Ishikawa (cell line): ENCODE results near the gene FASTK.
A peak's percentile ranks its signal among the peaks of the same experiment; 100 is the strongest.

Experiments
- CEBPB ChIP-seq: IDR thresholded peaks from 2 replicates; pipeline ENCODE4 v1.6.1; 2012
- CREB1 ChIP-seq: IDR thresholded peaks from 2 replicates; pipeline ENCODE4 v1.6.1; 2012; ENCODE audit warnings: low read depth
- EGR1 ChIP-seq: IDR thresholded peaks from 2 replicates; pipeline ENCODE4 v1.6.1; 2012
- EP300 ChIP-seq: IDR thresholded peaks from 2 replicates; pipeline ENCODE4 v1.6.1; 2012; ENCODE audit warnings: borderline replicate concordance
- FOXM1 ChIP-seq: IDR thresholded peaks from 2 replicates; pipeline ENCODE4 v1.6.1; 2012; ENCODE audit warnings: low read depth, borderline replicate concordance
- NFIC ChIP-seq: IDR thresholded peaks from 2 replicates; pipeline ENCODE4 v1.6.1; 2012
- RAD21 ChIP-seq: IDR thresholded peaks from 2 replicates; pipeline ENCODE4 v1.6.1; 2012; ENCODE audit warnings: low read depth
- TAF1 ChIP-seq: IDR thresholded peaks from 2 replicates; pipeline ENCODE4 v1.6.1; 2012; ENCODE audit warnings: low read depth, mild to moderate bottlenecking
- TCF12 ChIP-seq: IDR thresholded peaks from 2 replicates; pipeline ENCODE4 v1.6.1; 2012; ENCODE audit warnings: low read depth
- TEAD4 ChIP-seq: IDR thresholded peaks from 2 replicates; pipeline ENCODE4 v1.6.1; 2012
- YY1 ChIP-seq: IDR thresholded peaks from 2 replicates; pipeline ENCODE4 v1.6.1; 2012; ENCODE audit warnings: low read depth
- ZBTB7A ChIP-seq: IDR thresholded peaks from 2 replicates; pipeline ENCODE4 v1.6.1; 2012; ENCODE audit warnings: low read depth
- TF ChIP-seq, protein P1 (sequence below): IDR thresholded peaks from 2 replicates; pipeline ENCODE4 v1.6.1; 2012
- TF ChIP-seq, protein P2 (sequence below): IDR thresholded peaks from 2 replicates; pipeline ENCODE4 v1.6.1; 2012
- TF ChIP-seq, protein P3 (sequence below): IDR thresholded peaks from 2 replicates; pipeline ENCODE4 v1.6.1; 2012; ENCODE audit warnings: low read depth, mild to moderate bottlenecking

FASTK gene

DNA sequence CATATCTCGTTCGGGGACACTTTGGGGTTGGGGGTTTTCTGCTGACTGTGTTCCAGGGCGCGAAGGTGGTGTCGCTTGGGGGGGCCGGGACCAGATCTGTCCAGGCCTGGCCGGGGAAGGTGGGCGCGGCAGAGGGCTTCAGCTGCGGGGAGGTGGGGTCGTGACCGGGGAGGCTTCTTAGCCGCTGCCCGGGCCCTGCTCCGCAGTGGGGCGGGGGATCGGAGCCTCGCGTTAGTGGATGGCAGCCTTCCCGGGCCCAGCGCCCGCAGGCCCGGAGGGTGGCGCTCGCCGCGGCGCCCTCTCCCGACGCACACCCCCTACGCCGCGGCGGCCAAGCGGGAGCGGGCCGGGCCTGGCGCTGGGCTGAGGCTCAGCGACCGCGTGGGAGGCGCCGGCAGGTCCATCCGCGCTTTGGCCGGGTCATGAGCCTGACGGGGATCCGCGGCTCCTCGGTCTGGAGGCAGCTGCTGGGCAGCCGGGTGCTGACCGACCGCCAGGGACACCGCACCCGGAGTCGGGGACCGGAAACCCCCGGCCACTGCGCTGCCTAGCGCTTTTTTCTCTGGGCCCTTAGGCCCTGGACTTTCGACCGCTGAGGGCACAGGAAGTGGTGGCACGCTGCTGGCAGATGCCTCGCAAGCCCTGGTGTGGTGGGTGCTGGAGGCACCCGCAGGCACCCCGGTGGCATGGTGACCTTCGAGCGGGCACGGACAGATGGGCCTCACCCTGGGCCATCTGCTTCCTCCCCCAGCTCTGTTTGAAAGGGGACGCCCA, 6.8 kb upstream of the FASTK start:
- TF ChIP-seq TAF1 (peak; percentile 17; the same call in 1 of the 2 replicates), RAD21 (no peak), ZBTB7A (peak; percentile 64)

DNA sequence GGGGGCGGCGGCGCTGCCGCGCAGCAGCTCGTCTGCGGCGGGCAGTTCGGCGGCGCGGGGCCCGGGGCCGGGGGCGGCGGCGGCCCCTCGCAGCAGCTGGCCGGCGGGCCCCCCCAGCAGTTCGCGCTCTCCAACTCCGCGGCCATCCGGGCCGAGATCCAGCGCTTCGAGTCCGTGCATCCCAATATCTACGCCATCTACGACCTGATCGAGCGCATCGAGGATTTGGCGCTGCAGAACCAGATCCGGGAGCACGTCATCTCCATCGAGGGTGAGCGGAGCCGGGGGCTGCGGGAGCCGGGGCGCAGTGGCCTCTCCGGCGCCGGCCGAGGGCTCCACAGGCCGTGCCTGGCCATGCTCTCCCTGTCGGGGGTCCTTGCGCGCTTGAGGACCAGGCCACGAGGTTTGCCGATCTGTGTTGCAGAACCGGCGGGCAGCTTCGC, 6.2 kb upstream of the FASTK start:
- TF ChIP-seq TEAD4 (no peak), RAD21 (no peak)
- TF ChIP-seq, protein P1, sequence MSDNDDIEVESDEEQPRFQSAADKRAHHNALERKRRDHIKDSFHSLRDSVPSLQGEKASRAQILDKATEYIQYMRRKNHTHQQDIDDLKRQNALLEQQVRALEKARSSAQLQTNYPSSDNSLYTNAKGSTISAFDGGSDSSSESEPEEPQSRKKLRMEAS = peak; percentile 72; the same call in 1 of the 2 replicates

DNA sequence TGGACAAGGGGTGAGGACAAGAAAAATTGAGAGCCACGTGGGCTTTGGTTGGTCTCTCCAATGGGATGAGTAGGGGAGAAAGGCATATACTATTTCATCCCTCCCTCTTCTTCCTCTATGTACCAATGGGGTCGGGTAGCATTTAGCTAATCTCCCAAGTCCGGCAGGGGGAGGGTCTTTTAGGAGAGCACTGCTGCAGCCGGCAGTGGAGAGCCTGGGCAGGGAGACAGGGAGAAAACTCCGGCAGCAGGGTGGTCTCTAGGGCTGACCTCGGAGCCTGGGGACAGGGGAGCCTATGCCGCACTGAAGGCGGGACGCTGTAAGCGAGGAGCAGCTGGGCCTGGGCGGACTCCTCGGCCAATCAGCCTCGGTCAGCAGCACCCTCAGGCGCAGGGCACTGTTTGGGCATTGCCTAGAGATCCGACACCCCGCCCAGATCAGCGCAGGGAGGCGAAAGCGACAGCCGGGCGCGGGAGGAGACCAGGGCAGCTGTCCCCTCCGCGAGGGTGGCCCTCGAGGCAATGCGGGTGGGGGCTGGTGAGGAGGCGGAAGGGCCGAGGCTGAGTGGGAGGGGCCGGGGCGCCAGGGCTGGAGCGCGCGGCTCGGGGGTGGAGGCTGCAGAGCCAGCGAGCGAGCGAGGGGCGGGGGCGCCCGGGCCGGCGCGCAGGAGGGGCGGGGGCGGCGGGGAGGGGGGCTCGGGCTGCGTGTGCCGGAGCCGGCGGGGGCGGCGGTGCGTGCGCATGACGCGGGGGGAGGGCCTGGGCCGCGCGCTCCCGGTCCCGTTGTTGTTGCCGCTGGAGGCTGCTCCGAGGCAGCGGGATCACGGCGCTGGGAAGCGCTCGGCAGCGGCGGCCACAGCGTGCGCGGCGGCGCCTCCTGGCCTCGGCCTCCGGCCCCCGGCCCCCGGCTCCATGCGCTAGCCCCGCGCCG, 5.3 kb upstream of the FASTK start, which contains the start of gene AGAP3:
TSS of gene AGAP3 (plus strand) at position 785 of the 930 bp plus-strand sequence. CDS start 267 bp downstream, outside the sequence.
- TF ChIP-seq EGR1 (peak; percentile 66), ZBTB7A (peak; percentile 79; the same call in 1 of the 2 replicates), YY1 (peak; percentile 41; the same call in 1 of the 2 replicates), NFIC (no peak), RAD21 (no peak), TEAD4 (no peak), CEBPB (no peak), TAF1 (peak; percentile 59), EP300 (no peak; the same call in 1 of the 2 replicates), FOXM1 (no peak)
- TF ChIP-seq, protein P1 = peak; percentile 75
- TF ChIP-seq, protein P2, sequence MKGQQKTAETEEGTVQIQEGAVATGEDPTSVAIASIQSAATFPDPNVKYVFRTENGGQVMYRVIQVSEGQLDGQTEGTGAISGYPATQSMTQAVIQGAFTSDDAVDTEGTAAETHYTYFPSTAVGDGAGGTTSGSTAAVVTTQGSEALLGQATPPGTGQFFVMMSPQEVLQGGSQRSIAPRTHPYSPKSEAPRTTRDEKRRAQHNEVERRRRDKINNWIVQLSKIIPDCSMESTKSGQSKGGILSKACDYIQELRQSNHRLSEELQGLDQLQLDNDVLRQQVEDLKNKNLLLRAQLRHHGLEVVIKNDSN = peak; percentile 76

DNA sequence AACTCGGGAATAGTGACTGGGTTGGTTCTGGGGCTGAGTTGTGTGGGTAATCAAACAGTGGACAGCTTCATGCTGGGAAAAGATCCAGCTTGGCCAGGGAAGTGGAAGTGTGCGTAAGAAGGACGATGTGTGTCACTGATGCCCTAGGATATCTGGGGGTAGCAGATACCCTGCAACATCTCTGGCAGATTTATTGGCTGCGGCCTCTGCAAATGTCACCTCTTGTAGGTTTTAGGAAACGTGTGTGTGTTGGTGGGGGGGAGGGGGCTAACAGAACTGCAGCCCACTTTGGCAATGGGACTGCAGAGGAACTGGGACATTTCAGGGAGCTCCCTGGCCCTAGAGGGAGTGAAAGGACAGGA, 4.7 kb upstream of the FASTK start:
- no peak for TF ChIP-seq EP300

DNA sequence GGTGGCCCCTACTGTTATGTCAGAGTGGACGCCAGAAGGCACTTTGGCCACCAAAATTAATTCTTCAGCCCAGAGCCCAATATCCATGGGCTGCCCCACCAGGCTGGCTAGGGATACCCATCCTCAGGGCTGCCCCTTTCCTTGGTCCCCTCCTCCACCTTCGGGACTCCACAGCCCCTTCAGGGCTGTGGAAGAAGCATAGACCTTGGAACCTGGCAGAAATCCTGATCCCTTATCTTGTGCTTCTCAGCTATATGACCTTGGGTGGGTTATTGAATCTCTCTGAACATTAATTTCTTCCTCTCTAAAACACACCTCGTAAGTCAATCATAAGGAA, 3.2 kb upstream of the FASTK start:
- TF ChIP-seq, protein P3, sequence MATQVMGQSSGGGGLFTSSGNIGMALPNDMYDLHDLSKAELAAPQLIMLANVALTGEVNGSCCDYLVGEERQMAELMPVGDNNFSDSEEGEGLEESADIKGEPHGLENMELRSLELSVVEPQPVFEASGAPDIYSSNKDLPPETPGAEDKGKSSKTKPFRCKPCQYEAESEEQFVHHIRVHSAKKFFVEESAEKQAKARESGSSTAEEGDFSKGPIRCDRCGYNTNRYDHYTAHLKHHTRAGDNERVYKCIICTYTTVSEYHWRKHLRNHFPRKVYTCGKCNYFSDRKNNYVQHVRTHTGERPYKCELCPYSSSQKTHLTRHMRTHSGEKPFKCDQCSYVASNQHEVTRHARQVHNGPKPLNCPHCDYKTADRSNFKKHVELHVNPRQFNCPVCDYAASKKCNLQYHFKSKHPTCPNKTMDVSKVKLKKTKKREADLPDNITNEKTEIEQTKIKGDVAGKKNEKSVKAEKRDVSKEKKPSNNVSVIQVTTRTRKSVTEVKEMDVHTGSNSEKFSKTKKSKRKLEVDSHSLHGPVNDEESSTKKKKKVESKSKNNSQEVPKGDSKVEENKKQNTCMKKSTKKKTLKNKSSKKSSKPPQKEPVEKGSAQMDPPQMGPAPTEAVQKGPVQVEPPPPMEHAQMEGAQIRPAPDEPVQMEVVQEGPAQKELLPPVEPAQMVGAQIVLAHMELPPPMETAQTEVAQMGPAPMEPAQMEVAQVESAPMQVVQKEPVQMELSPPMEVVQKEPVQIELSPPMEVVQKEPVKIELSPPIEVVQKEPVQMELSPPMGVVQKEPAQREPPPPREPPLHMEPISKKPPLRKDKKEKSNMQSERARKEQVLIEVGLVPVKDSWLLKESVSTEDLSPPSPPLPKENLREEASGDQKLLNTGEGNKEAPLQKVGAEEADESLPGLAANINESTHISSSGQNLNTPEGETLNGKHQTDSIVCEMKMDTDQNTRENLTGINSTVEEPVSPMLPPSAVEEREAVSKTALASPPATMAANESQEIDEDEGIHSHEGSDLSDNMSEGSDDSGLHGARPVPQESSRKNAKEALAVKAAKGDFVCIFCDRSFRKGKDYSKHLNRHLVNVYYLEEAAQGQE = no peak
- TF ChIP-seq YY1 (no peak), TEAD4 (no peak), FOXM1 (no peak), CEBPB (no peak), EP300 (no peak), RAD21 (no peak), NFIC (no peak), CREB1 (no peak), ZBTB7A (no peak), EGR1 (no peak), TCF12 (no peak), TAF1 (no peak)
- TF ChIP-seq, protein P1 = no peak
- TF ChIP-seq, protein P2 = no peak

DNA sequence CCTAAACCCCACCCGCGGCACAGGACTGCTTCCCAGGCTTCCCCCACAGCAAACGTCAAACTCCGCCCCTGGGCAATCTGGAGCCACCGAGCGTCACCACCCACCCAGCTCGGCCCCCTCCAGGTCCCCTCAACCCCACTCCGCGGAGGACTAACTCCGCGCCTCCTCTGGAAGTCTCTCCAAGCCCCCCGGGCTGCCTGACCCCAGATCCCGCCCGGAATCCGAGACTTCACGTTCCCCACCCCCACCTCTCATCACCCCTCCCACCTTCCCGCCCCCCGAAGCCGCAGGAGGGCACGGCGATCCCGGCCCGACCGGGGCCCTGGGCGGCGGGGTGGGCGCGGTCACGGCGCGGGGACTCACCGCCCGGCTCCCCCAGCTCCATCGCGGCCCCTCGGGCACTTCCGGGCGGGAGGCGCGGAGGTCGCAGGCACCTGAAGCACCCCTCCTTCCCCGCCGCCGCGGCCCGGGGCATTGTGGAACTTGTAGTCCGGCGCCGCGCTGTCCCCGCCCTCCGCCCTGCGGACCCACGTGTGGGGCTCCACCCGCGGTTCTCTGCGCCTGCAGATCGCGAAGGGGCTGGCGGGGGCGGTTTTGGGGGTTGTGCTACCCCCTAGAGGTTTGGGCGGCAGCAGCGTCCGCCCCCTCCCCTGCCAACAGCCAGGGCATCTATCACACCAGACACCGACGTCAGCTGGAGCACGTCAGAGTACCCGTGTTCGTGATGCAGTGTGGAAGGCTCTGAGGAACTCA, 2.6 kb upstream of the FASTK start, which contains the start of gene TMUB1:
TSS of gene TMUB1 (minus strand) at position 423 of the 753 bp plus-strand sequence. CDS start 930 bp downstream, outside the sequence.
- TF ChIP-seq, protein P2 = peak; percentile 63
- TF ChIP-seq TAF1 (peak; percentile 42; the same call in 1 of the 2 replicates), CREB1 (peak; percentile 29; the same call in 1 of the 2 replicates), YY1 (0 out of 2 replicates have a peak, but pooled peaks have one; percentile 41), TCF12 (no peak)
- TF ChIP-seq, protein P1 = peak; percentile 55; the same call in 1 of the 2 replicates
